GM18517 (cell line): Measurements from ENCODE around the gene CCND1.

Experiments used
- ATAC-seq: cut with Tn5 transposase; IDR thresholded peaks from one replicate; pipeline ENCODE4 v1.9.1; 2021; ENCODE audit warnings: mild to moderate bottlenecking, moderate library complexity; ENCODE audit not compliant: unreplicated experiment

The CCND1 gene

DNA sequence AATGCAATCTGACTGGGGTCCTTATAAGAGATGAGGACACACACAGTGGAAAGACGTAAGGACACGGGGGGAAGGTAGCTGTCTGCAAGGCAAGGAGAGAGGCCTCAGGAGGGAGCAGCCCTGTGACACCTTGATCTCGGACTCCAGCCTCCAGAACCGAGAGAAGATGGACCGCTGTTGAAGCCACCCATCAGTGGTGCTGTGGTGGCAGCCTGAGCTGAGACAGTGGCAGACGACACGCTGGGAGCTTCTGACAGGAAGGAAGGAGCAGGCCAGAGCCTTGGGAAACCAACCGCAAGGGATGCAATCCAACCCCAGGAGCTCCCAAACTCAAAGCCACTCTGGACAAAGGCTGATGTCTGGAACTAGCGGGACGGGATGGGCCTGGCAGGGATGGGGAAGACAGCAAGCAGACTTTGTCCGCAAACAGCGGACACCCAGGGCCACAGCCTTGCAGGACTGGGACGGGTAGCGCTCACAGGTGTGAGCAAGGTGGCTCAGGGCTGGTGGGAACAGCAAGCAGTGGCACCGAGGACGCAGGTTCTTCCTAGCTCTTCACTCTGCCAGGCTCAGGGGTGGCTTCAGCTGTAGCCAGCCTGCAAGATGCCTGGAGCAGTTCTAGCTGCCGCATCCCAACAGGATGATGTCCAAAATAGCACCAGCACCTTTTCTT lies 23.3 kb downstream of the CCND1 start:
- no peak for ATAC-seq

DNA sequence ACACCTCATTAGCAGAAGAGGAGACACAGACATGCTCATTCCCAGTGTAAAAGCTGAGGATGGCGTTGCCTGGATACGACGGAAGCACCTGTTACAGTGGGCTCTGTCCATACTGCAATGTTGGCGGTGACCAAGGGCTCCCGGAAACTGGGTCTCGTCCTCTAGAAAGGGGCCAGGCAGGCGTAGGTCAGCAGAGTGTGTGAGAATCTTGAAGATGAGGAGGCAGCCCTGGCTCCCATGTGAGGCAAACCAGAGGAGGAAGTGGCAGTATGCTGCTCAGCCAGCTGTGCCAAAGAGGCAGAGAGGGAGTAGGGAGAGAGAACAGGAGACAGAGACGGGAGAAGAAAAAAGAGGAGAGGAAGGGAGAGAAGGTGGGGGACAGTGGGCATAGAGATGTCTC lies 23.9 kb downstream of the CCND1 start:
- no peak for ATAC-seq

DNA sequence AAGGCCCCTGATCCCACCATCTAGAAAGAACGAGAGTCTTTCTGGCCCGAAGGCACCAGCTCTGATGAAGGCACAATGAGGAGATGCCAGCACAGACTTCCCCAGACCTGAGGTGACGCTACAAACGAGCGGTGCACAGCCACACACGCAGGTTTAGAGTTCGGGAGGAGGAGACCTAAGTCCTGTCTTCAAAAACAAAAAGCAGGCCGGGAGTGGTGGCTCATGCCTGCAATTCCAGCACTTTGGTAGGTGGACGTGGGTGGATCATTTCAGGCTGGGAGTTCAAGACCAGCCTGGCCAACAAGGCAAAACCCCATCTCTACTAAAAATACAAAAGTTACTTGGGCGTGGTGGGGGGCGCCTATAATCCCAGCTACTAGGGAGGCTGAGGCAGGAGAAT lies 24.7 kb downstream of the CCND1 start:
- no peak for ATAC-seq

DNA sequence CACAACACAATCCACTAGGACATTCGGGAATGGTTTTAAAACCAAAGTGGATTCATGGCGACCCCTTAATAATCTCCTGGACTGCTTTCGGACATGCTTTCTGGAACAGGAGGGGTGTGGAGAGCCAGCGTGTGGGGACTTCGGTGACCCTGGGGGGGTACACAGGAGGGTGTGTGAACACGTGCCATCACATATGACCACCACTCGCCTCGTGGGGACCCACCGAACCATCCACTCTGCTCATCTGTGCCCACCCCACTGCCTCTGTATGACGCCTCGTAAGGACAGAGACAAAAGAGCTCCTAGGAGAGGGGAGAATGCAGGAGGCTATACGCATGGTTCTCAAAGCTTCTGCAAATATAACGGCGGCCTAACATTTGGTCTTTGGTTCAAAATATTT lies 25.3 kb downstream of the CCND1 start:
- no peak for ATAC-seq

DNA sequence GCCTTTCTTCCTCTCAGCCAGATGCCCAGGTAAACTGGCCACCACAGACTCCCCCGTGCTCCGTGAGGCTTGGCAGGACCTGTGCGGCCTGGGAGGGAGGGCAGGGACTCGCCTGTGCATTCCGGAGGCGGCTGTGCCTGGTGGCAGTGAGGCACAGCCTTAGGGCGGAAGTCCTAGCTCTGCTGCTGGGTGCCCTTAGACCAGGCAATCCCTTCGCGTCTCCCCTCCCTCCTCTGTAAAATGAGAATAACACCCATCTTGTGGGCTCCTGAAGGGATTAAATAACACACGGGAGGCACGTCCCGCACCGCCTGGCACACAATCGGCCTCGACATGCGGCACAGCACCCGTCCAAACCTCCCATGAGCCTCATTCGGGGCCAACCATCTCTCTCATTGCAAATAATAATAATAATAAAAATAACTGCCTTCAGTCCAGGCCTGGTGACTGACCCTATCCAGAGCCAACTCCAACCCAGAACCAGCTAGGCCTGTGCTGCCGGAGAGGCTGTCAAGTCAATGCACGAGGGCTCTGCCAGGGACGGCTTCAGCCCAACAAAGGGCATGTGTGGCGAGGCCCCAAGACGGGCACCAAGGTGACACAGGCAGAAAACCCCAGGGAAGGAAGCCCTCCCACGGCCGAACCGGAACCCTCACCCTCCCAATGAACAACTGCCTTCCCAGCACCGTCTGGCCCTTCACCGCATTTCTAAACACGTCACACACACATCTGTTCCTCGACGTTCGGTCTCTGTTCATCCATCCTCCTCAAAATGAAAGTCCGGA lies 26.0 kb downstream of the CCND1 start:
- ATAC-seq, result no peak

DNA sequence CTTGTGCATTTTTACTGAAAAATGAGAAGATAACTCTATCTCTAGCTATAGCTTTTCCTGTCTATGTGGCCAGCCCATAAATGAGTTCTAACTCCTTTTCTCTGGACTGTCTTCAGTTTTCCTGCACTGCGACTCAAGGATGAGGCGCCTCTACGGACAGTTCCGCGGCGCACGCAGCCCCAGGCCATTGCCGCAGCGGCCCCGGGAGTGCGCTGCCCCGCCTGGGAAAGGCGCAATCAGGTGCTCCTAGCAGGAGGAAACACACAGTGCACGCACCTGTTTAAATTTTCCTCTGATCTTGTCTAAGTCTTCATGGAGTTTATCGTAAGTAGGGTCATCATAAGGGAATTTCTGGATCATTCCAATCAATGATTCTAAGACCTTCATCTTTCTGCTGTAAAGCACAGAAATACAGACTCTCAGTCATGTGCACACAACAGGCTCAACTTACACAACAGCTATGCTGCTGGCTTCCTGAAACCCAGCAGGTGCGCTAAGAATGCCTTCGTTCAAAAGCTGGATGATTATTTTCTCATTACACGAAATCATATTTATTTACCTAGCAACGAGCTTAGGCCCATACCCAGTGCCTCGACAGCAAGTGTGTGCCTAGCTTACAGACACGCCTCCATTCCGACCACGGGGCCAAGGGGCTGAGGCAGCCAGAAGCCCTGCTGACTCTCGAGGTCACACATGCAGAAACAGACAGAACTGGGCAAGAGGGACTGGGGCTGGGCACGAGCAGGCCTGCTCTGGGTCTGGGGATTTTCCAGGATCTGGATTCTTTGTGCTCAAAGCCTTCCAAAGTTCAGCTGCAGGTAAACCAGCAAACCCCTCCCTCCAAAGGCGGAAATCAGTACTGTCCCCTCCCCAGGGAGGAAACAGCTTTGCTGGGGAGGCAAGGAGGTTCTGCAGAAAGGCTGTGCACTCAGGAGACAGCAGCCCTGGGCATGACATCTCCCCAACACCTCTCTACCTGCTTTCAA lies 27.0 kb downstream of the CCND1 start:
- ATAC-seq, result no peak

DNA sequence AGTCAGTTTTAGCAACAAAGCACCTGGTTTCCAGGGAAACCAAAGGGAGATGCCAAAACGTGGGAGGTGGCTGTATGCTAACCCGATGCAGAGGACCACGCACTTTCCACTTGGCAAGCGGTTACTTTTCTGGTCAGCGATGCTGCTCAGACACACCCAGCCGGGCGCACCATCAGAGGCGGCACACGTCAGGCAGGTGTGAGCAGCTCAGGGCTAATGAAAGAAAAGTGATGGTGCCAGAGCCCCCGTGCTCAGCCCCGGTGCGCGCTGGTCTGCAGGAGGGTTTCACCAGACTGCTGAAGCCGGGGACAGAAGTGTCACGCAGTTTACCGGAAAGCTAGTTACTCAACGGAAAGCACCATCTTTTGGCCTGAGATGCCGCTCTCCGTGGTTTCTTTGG lies 28.5 kb downstream of the CCND1 start:
- no peak for ATAC-seq

DNA sequence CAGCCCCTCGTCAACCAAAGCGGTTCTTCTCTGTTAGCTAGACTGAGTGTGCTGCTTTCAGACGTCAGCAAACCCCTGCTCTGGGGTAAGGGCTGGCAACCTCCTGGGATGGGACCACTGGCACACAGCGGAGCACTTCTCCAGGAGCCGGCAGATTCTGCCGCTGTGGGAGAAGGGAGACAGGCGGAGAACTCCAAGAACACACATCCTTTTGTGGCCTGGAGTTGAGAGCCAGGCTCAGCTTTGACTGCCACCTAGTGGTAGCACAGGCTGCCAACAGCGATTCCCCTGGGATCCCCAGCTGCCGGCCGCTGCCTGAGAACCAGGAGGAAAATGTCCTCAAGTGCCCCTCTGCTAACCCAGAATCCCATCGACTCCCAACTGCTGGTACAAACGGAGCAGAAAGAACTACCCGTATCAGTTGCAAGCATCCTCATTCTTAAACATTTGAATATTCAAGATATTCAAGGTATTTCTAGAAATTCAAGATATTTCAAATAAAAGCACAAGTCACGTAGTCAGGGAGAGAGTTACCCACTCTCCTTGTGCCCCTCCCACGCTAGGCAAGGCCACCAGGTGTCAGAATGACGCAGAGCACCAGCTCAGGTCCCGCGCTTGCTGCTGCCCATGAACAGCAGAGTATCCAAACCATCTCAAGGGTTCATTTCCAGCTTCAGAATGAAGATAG lies 29.3 kb downstream of the CCND1 start:
- no peak for ATAC-seq

DNA sequence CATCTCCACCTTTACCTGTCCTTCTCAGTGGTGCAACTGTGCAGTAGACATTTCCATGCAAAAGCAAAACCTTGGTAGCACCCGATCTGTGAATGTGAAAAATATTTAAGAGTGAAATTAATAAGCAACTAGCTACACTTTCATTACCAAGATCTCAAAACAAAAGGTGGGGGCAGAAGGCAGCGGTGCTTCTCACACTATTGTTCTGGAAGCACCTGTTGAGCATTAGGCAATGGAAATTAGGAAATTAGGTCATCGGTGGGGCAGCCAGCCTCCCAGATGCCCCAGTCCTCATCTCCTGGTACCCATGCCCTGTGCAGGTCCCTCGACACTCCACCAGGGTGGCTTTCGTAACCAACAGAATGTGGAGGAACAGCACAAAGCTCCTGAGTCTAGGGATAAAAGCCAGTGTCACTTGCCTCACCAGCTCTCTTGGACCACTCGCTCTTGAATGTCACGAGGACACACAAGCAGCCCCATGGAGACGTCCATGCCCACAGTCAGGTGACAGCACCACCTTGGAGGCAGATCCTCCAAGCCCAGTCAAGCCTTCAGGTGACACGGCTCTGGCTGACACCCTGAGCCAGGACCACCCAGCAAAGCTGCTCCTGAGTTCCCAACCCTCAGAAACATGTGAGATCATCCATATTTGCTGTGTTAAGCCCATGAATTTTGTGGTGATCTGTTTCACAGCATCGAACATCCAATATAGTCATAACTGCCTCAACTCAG lies 30.9 kb downstream of the CCND1 start:
- no peak for ATAC-seq

DNA sequence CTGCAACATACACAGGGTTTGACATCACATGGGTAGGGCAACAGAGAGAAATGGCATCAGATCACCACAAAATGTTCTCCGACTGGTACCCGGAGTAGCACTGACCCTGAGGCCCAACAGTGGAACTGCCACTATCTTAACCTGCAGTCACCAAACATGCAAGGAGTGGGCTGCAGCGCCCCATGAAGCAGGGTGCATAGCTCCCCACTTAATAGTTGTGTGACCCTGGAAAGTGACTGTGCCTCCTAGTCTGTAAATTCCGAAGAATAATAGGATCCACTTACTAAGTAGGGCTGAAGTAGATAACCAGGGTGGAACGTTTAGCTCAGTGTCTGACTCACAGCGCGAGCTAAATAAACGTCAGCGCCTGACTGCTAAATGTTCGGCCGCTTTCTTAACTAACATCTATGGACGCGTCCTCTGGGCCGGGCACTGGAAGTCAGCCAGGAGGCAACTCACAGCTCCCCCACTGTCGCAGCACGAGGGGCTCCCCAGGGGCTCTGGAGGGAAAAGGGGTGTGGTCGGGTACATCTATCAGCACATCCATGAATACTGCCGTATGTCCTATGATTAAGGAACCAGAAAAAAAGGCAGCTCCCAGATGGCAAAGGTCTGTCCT lies 33.4 kb downstream of the CCND1 start:
- no peak for ATAC-seq

DNA sequence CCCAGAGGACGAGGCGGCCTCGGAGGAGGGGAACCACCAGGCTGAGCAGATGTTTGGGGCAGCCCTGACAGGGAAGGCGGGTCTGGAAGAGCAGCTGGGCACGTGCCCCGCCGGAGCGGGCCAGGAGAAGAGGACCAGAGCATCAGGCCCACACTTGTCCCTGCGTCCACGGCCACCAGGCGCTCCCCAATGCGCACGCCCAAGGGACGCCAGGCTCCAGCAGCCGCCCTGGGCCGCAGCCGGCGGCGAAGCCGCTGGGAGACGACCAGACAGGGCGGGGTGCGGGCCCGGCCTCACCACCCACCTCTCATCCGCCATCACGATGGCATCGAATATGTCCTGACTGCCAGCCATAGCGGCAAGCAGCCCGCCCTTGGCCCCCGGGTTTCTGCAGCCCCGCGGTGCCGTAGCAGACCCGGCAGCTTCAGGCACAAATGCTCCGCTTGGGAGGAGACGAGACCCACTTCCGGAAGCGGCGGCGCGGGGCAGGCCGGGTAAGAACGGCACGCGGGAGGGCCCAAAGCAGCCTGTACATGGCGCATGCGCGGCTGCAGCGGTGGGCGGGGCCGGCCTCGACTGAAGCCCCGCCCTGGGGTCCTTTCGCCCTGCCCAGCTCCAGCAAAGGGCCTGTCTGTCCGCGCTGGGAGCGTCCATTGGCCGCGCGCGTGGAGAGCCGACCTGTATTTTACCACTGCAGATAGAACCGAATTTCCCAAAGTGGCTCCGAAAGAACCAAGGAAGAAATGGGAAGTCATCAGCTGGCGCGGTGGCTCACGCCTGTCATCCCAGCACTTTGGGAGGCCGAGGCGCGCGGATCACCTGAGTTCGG lies 34.1 kb downstream of the CCND1 start, which contains the start of gene LTO1:
Gene LTO1 (minus strand): TSS at position 468 of the 829 bp plus-strand sequence. CDS start 114 bp downstream, at position 354.
- ATAC-seq, result peak; percentile 79

DNA sequence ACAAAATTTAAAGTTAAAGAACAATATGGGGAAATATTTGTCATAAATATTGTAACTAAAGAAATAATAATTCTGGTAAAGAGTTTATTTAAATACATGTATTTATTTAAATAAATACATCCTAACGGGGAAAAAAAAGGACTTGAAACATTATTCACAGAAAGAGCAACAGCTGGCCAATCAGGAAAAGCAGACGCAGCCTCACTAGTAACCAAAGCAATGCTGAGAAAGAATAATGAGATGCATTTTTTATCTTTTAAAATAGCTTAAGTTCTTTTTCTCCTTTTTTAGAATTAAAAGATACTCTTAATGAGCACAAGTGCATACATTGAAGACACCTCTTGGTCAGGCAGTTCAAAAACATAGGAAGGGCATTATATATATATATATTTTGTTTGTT lies 36.8 kb downstream of the CCND1 start:
- ATAC-seq, result no peak

DNA sequence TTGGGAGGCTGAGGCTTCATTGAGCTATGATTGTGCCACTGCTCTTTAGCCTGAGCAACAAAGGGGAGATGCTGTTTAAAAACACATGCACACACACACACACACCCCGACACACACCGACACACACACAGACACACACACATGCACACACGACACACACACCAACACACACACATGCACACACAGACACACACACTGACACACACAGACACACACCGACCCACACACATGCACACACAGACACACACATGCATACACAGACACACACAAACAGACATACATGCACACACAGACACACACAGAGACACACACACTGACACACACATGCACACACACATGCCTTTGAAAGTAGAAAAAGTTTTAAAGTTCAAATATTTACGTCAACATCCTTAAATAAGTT lies 39.7 kb downstream of the CCND1 start:
- ATAC-seq, result no peak

DNA sequence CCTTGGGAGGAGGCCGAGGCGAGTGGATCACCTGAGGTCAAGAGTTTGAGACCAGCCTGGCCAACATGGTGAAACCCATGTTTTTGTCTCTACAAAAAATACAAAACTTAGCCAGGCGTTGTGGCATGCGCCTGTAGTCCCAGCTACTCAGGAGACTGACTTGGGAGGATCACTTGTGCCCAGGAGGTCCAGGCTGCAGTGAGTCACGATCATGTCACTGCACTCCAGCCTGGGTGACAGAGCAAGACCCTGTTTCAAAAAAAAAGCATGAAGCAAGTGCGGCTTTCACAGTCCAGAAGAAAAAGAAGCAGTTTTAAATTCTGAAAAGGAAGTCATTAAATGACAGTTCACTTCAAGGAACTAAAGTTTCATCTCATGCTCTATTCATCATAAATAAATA lies 41.3 kb downstream of the CCND1 start:
- no peak for ATAC-seq

DNA sequence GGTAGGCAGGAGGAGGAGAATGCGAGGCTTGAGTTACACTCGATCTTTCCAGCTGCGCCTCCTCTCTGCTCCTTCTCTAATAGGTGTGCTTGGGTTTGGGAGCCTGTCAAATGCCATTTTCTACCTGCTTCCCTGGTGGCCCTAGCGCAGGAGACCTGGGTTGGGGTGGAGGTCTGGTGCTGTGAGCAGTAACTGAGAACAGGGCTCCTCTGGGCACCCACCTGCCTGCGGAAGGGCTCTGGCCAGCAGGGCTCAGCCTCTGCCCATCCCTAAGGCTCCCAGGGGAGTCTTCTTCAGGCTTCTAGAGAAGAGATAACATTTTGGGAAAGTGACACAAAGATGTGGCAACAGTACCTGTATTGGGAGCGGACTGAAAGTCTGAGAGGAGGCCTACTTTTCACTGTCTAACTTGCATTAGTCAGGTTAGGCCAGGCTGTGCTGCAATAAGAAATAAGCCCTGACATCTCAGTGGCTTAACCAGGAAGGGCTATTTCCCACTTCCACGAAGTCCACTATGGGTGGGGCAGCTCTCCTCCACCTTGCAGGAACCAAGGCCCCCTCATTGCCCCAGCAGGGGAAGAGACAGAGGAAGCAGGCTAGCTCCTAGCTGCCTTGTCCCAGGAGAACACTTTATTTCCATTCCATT lies 41.8 kb downstream of the CCND1 start:
- no peak for ATAC-seq

DNA sequence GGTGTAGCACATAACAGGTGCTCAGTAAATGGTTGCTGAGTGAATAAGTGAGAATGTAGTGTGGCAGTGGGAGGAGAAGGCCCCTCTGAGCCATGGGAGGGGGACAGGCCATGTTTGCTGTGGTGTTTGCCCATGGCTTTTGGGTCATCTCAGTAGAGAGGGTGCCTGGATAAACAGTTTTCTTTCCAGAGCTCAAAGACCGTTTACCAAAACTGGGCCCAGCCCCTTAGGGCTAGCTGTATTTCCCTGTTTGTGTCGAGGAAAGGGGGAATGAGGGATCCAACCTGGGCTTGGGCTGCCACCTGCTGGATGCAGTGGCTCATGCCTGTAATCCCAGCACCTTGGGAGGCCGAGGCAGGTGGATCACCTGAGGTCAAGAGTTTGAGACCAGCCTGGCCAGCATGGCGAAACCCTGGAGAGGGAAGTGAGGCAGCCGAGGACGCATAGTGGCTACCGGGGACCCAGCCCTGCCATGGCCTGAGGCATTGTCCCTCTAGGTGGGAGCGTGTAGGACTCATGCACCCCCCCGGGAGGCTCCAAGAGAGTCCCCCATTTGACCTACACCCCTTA lies 42.9 kb downstream of the CCND1 start:
- no peak for ATAC-seq

DNA sequence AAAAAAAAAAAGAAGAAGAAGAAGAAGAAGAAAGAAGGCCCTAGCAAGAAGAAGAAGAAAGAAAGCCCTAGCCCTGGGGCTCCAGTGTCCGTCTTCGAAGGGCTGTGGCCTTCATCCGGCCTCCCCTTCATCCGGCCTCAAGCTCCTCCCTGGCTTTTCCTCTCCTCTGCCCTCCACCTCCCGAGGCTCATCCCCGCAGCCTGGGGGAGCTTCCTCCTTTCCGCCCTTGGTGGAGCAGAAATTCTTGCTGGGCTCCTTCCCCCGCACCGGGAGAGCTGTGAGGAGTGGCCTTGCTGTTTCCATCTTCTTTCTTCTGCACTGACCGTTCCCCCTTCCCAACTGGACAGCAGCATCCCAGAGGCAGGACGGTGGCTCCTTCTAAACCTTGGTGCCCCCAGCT lies 43.7 kb downstream of the CCND1 start:
- no peak for ATAC-seq

DNA sequence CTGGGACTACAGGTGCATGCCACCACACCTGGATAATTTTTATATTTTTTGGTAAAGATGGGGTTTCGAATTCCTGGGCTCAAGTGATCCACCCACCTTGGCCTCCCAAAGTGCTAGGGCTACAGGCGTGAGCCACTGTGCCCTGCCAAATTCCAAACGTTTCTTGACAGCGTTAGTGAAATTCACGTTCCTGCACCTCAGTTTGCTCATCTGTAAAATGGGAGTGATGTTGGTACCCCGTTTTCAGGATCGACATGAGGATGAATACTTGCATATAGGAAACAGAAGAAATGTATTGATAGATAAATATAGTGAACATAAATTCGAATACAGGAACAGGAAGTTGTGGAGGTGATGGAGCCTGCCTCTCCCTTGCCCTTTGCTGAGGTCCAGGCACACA lies 44.4 kb downstream of the CCND1 start:
- ATAC-seq, result no peak
